Stimulated activated CD8-positive, alpha-beta memory T cell treated with anti-CD3 and anti-CD28 coated beads, Interleukin-2, amount 100 ng/mL, for 1 hour (primary cell): Measurements from ENCODE around the gene PCSK5.
"Not testable (repeated sequence)": the region's sequence is repeated elsewhere in the genome, so short reads cannot be mapped to it uniquely, and the experiment has no call there.

Experiments used
- DNase-seq, 2 donors: peaks; one replicate each; pipeline ENCODE4 v3.0.0-alpha.2; 2020; ENCODE audit warnings: low read depth in 2 of 2

Gene PCSK5

GRCh38 chr9:76310991-76311390 is 420.5 kb downstream of the PCSK5 start:
- no peak for DNase-seq

GRCh38 chr9:76311537-76311936 is 421.1 kb downstream of the PCSK5 start:
- no peak for DNase-seq

GRCh38 chr9:76313771-76314170 is 423.3 kb downstream of the PCSK5 start:
- DNase-seq: no peak

- no peak for DNase-seq
Measured at GRCh38 chr9:76314321-76314720, 423.8 kb downstream of the PCSK5 start.

GRCh38 chr9:76316069-76316468 is 425.6 kb downstream of the PCSK5 start:
- no peak for DNase-seq

GRCh38 chr9:76319466-76319865 is 429.0 kb downstream of the PCSK5 start:
- not testable (repeated sequence) for DNase-seq

- no peak for DNase-seq
Measured at GRCh38 chr9:76321195-76321828, 430.8 kb downstream of the PCSK5 start.

- DNase-seq: no peak
Measured at GRCh38 chr9:76322810-76323209, 432.3 kb downstream of the PCSK5 start.

- DNase-seq: no peak
Measured at GRCh38 chr9:76323490-76323889, 433.0 kb downstream of the PCSK5 start.

- DNase-seq: not testable (repeated sequence)
Measured at GRCh38 chr9:76324030-76324429, 433.6 kb downstream of the PCSK5 start.

GRCh38 chr9:76330034-76330433 is 439.6 kb downstream of the PCSK5 start:
- DNase-seq: no peak

- DNase-seq: no peak
Measured at GRCh38 chr9:76333388-76333787, 442.9 kb downstream of the PCSK5 start.

GRCh38 chr9:76333964-76334363 is 443.5 kb downstream of the PCSK5 start:
- DNase-seq: no peak

GRCh38 chr9:76336027-76336426 is 445.6 kb downstream of the PCSK5 start:
- DNase-seq: no peak

- DNase-seq: no peak
Measured at GRCh38 chr9:76338418-76338817, 447.9 kb downstream of the PCSK5 start.

- no peak for DNase-seq
Measured at GRCh38 chr9:76341616-76342015, 451.1 kb downstream of the PCSK5 start.

- no peak for DNase-seq
Measured at GRCh38 chr9:76342201-76342600, 451.7 kb downstream of the PCSK5 start.

- DNase-seq: no peak
Measured at GRCh38 chr9:76342858-76343257, 452.4 kb downstream of the PCSK5 start.

GRCh38 chr9:76349865-76350264 is 459.4 kb downstream of the PCSK5 start:
- DNase-seq: no peak

GRCh38 chr9:76351006-76351405 is 460.5 kb downstream of the PCSK5 start:
- no peak for DNase-seq

- DNase-seq: no peak
Measured at GRCh38 chr9:76352026-76352620, 461.6 kb downstream of the PCSK5 start.

GRCh38 chr9:76353280-76353679 is 462.8 kb downstream of the PCSK5 start:
- no peak for DNase-seq

- no peak for DNase-seq
Measured at GRCh38 chr9:76354221-76354620, 463.7 kb downstream of the PCSK5 start.

- DNase-seq: no peak
Measured at GRCh38 chr9:76355886-76356285, 465.4 kb downstream of the PCSK5 start.
